ENCODE measurements around the gene KLHL18. TPM values are rescaled to one million over a fixed set of nuclear protein-coding genes. Genes with fewer than 3 reads are reported as not detected.
A peak's percentile ranks its signal among the peaks of the same experiment; 100 is the strongest.
"Not testable (repeated sequence)": the region's sequence is repeated elsewhere in the genome, so short reads cannot be mapped to it uniquely, and the experiment has no call there.

KLHL18 gene
- total RNA-seq, result 33.7 TPM
- long read RNA-seq, full-length matches to known transcripts, result 29 of 94 reads
- long read RNA-seq, partial matches to known transcripts, result 3 of 94 reads
- long read RNA-seq, other reads (novel, unspliced or antisense), result 62 of 94 reads

- DNase-seq (ENCODE audit: low spot score), result peak; percentile 98
Measured at GRCh38 chr3:47282424-47283192, at the start of gene KLHL18, which contains the start of gene KIF9. KLHL18 (plus strand) TSS chr3:47282944; CDS start chr3:47282966, 22 bp downstream. KIF9 (minus strand) TSS chr3:47282799; CDS start chr3:47277374, 5,425 bp downstream.

GRCh38 chr3:47238017-47238416 lies 44.7 kb upstream of the KLHL18 start:
- no peak for DNase-seq (ENCODE audit: low spot score)

- peak; percentile 83 for DNase-seq (ENCODE audit: low spot score)
Measured at GRCh38 chr3:47239929-47240328, 42.8 kb upstream of the KLHL18 start.

GRCh38 chr3:47243419-47244147 lies 39.2 kb upstream of the KLHL18 start:
- no peak for DNase-seq (ENCODE audit: low spot score)

- no peak for DNase-seq (ENCODE audit: low spot score)
Measured at GRCh38 chr3:47244531-47245100, 38.1 kb upstream of the KLHL18 start.

- no peak for DNase-seq (ENCODE audit: low spot score)
Measured at GRCh38 chr3:47245271-47245670, 37.5 kb upstream of the KLHL18 start.

GRCh38 chr3:47247131-47248064 lies 35.3 kb upstream of the KLHL18 start:
- DNase-seq (ENCODE audit: low spot score), result no peak

GRCh38 chr3:47250309-47251060 lies 32.3 kb upstream of the KLHL18 start:
- no peak for DNase-seq (ENCODE audit: low spot score)

GRCh38 chr3:47251085-47251484 lies 31.7 kb upstream of the KLHL18 start:
- DNase-seq (ENCODE audit: low spot score), result not testable (repeated sequence)

- DNase-seq (ENCODE audit: low spot score), result no peak
Measured at GRCh38 chr3:47251689-47252088, 31.1 kb upstream of the KLHL18 start.

GRCh38 chr3:47256331-47256730 lies 26.4 kb upstream of the KLHL18 start:
- DNase-seq (ENCODE audit: low spot score), result not testable (repeated sequence)

- DNase-seq (ENCODE audit: low spot score), result no peak
Measured at GRCh38 chr3:47259114-47259513, 23.6 kb upstream of the KLHL18 start.

GRCh38 chr3:47260605-47261004 lies 22.1 kb upstream of the KLHL18 start:
- DNase-seq (ENCODE audit: low spot score), result no peak

- DNase-seq (ENCODE audit: low spot score), result no peak
Measured at GRCh38 chr3:47261301-47261700, 21.4 kb upstream of the KLHL18 start.

GRCh38 chr3:47265008-47265407 lies 17.7 kb upstream of the KLHL18 start:
- no peak for DNase-seq (ENCODE audit: low spot score)

GRCh38 chr3:47265725-47266428 lies 16.9 kb upstream of the KLHL18 start:
- peak; percentile 41 for DNase-seq (ENCODE audit: low spot score)

GRCh38 chr3:47266709-47267489 lies 15.8 kb upstream of the KLHL18 start:
- DNase-seq (ENCODE audit: low spot score), result peak; percentile 85

GRCh38 chr3:47267490-47267824 lies 15.3 kb upstream of the KLHL18 start:
- no peak for DNase-seq (ENCODE audit: low spot score)

- no peak for DNase-seq (ENCODE audit: low spot score)
Measured at GRCh38 chr3:47270526-47270925, 12.2 kb upstream of the KLHL18 start.
